ENCODE measurements around the gene OR51A2. TPM values are rescaled to one million over a fixed set of nuclear protein-coding genes. Genes with fewer than 3 reads are reported as not detected.
A peak's percentile ranks its signal among the peaks of the same experiment; 100 is the strongest.
"Not testable (repeated sequence)": the region's sequence is repeated elsewhere in the genome, so short reads cannot be mapped to it uniquely, and the experiment has no call there.

The OR51A2 gene, protein sequence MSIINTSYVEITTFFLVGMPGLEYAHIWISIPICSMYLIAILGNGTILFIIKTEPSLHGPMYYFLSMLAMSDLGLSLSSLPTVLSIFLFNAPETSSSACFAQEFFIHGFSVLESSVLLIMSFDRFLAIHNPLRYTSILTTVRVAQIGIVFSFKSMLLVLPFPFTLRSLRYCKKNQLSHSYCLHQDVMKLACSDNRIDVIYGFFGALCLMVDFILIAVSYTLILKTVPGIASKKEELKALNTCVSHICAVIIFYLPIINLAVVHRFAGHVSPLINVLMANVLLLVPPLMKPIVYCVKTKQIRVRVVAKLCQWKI
- total RNA-seq (ENCODE audit: unreplicated experiment): not detected
- long read RNA-seq: 0 reads

DNA sequence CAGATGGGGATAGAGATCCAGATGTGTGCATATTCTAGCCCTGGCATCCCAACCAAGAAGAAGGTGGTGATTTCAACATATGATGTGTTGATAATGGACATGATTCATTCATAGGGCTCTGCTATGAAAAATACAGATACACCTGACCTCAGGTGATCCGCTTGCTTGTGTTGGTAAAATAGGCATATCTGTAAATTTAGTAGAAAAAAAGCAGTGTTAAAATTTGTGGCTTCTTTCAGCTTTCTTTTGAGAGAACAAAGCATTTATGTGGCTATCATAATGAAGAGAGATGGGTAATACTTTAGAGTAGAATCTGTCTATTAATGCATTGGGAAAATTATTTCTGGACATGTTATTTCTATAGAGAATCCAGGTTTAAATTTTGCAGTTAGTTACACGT lies at the start of gene OR51A2:
OR51A2 (minus strand) TSS at position 101 of the 400 bp plus-strand sequence; CDS start at position 101, 0 bp downstream.
- DNase-seq; H3K27me3 Mint-ChIP-seq (ENCODE audit: unreplicated experiment); H3K4me3 Mint-ChIP-seq (ENCODE audit: unreplicated experiment); H3K36me3 Mint-ChIP-seq (ENCODE audit: unreplicated experiment); H3K4me1 Mint-ChIP-seq (ENCODE audit: low read depth, unreplicated experiment); H3K27ac Mint-ChIP-seq (ENCODE audit: unreplicated experiment); H3K9me3 Mint-ChIP-seq (ENCODE audit: unreplicated experiment): not testable (repeated sequence)

DNA sequence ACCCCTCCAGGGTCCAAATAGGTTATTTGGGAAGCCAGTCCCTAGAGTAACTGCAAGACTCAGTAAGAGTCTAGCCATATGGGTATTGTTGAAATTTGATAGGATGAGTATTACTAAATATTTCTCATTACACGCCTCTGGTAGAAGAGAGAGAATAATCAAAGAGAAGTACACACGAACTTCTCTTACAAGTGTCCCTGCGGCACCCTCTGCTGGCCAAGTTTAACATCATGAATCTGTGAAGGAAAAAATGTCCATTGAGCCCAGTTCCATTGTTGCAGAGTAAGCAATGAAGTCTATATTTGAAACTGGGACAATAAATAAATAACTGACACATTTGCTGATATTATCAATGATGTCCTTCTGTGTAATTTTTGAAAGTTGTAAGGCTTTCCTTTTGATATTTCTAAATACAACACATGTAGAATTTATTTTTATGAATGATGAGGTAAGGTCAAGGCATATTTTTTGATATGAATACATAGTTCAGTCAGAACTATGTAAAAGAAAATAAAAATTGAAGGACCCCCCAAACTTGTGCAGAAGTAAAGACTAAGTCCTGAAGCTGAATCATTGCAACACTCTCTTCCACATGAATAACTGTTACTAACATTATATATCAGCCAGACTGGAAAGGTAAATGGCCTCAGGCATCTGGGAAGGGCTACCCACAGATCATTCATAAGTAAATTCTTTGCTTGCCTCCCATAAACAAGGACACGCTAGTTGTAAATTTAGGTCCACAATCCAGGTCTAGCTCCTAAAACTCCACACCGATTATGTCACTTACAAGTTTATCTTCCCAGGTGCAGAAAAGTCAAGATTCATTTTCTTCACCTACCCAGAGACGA lies 49.1 kb upstream of the OR51A2 start:
- no peaks in the 10 kb centered on the region for H3K27me3 Mint-ChIP-seq (ENCODE audit: unreplicated experiment)
- H3K4me1 Mint-ChIP-seq (ENCODE audit: low read depth, unreplicated experiment): no peaks in the 10 kb centered on the region
- no peaks in the 10 kb centered on the region for H3K9me3 Mint-ChIP-seq (ENCODE audit: unreplicated experiment)
- DNase-seq: peak; percentile 74
- TF ChIP-seq, protein P1, sequence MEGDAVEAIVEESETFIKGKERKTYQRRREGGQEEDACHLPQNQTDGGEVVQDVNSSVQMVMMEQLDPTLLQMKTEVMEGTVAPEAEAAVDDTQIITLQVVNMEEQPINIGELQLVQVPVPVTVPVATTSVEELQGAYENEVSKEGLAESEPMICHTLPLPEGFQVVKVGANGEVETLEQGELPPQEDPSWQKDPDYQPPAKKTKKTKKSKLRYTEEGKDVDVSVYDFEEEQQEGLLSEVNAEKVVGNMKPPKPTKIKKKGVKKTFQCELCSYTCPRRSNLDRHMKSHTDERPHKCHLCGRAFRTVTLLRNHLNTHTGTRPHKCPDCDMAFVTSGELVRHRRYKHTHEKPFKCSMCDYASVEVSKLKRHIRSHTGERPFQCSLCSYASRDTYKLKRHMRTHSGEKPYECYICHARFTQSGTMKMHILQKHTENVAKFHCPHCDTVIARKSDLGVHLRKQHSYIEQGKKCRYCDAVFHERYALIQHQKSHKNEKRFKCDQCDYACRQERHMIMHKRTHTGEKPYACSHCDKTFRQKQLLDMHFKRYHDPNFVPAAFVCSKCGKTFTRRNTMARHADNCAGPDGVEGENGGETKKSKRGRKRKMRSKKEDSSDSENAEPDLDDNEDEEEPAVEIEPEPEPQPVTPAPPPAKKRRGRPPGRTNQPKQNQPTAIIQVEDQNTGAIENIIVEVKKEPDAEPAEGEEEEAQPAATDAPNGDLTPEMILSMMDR (IDR thresholded peaks at IDR 0.05; ENCODE audit: partially characterized antibody, unreplicated experiment): peak; percentile 75
- no peak overlapping the region for H3K4me3 Mint-ChIP-seq (ENCODE audit: unreplicated experiment)
- H3K36me3 Mint-ChIP-seq (ENCODE audit: unreplicated experiment): no peaks in the 10 kb centered on the region
- H3K27ac Mint-ChIP-seq (ENCODE audit: unreplicated experiment): no peak overlapping the region

DNA sequence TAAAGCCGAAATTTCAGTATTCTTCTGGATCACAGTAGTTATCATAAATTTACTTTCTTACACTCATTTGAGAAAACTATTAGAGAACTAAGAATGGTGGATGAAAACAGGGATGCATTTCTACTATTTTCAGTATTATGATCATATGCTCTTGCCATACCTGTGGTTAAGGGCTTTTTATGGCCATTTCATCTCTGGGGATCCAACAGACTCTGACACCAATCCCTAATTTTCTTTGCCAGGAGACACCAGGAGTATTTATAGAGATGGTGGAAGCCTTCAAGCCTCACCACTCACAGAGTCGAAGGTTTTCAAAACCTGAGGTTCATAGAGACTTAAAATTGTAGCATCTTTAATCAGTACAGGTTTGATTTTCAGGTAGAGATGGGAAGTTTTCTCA lies 39.0 kb upstream of the OR51A2 start, which contains the start of gene OR51L1:
OR51L1 (plus strand) TSS at position 301 of the 400 bp plus-strand sequence. CDS start 4,132 bp downstream, outside the sequence.
- Mint-ChIP-seq H3K27me3 (ENCODE audit: unreplicated experiment) (no peaks in the 10 kb centered on the region), H3K4me3 (ENCODE audit: unreplicated experiment) (no peak within 1 kb of the TSS), H3K27ac (ENCODE audit: unreplicated experiment) (no peak within 1 kb of the TSS), H3K4me1 (ENCODE audit: low read depth, unreplicated experiment) (no peaks in the 10 kb centered on the region), H3K9me3 (ENCODE audit: unreplicated experiment) (peaks cover 2% of the 10 kb centered on the region), H3K36me3 (ENCODE audit: unreplicated experiment) (no peaks in the 10 kb centered on the region)
- TF ChIP-seq, protein P1 (IDR thresholded peaks at IDR 0.05; ENCODE audit: partially characterized antibody, unreplicated experiment): no peak
- DNase-seq: no peak

DNA sequence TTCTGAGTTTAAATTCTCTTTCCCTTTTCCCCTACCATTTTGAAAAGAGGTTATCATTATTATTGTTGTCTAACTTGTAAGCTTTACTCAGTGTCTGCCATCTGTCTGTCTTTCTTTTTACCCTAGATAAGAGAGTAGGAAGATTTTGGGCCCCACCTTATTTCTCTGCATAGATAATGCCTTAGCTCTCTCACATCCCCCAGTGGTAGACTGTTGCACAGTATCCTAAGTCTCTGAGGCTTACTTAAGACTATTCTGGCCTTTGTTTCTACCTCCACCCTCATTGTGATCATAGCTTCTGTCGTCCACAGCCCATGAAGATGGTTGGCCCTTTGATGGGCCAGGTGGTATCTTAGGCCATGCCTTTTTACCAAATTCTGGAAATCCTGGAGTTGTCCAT lies 35.5 kb upstream of the OR51A2 start:
- Mint-ChIP-seq H3K27me3 (ENCODE audit: unreplicated experiment) (no peaks in the 10 kb centered on the region), H3K36me3 (ENCODE audit: unreplicated experiment) (no peaks in the 10 kb centered on the region), H3K27ac (ENCODE audit: unreplicated experiment) (no peak overlapping the region), H3K9me3 (ENCODE audit: unreplicated experiment) (peaks cover 2% of the 10 kb centered on the region), H3K4me1 (ENCODE audit: low read depth, unreplicated experiment) (no peaks in the 10 kb centered on the region), H3K4me3 (ENCODE audit: unreplicated experiment) (no peak overlapping the region)
- TF ChIP-seq, protein P1 (IDR thresholded peaks at IDR 0.05; ENCODE audit: partially characterized antibody, unreplicated experiment): no peak
- DNase-seq: no peak

DNA sequence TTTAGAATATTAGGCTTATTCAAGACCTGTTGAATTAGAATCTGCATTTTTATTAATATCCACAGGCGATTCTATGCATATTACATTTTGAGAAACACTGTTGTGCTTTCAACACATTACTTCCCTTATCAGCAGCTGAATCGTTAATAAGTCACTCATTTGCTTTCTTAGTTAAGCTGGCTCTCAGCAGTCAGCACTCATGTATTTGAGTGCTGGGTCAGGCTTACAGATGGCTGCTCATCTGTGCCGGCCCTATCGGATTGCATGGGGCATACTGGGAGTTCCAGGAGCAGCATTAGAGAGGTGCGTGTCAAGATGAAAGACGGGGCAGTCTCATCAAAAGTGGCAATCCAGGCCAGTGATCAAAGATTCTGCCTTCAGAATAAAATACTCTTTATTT lies 28.3 kb upstream of the OR51A2 start:
- Mint-ChIP-seq H3K36me3 (ENCODE audit: unreplicated experiment) (no peaks in the 10 kb centered on the region), H3K4me1 (ENCODE audit: low read depth, unreplicated experiment) (no peaks in the 10 kb centered on the region), H3K4me3 (ENCODE audit: unreplicated experiment) (no peak overlapping the region), H3K9me3 (ENCODE audit: unreplicated experiment) (no peaks in the 10 kb centered on the region), H3K27me3 (ENCODE audit: unreplicated experiment) (no peaks in the 10 kb centered on the region), H3K27ac (ENCODE audit: unreplicated experiment) (no peak overlapping the region)
- TF ChIP-seq, protein P1 (IDR thresholded peaks at IDR 0.05; ENCODE audit: partially characterized antibody, unreplicated experiment): no peak
- DNase-seq: peak; percentile 16

All from glutamatergic neuron (in vitro differentiated cells).